A549 (cell line): Measurements from ENCODE around the gene CNKSR3. TPM values are rescaled to one million over a fixed set of nuclear protein-coding genes. Genes with fewer than 3 reads are reported as not detected.

Source experiments
- ATAC-seq, 2 experiments: fragments of 200-7000 bp in 1 of 2; fragments of >200 bp in 1 of 2; cut with Nextera tagmentation in 1 of 2; cut with Tn5 transposase in 1 of 2; 3 replicates each; pipeline versions ENCODE4 v1.8.0 to v1.9.1; 2018 to 2020; ENCODE audit warnings: mild to moderate bottlenecking in 1 of 2, moderate library complexity in 1 of 2
- CTCF ChIA-PET: fragments of 300-600 bp; sonication (Branson Sonifier 250); formaldehyde crosslinking; extraction: SDS; loops from one replicate; lab custom pipeline; 2021; ENCODE audit warnings: antibody characterized with exemption, inconsistent platforms; lab: Yijun Ruan, JAX
- POLR2A ChIA-PET: fragments of 350-600 bp; formaldehyde crosslinking; extraction: SDS; loops from one replicate; lab custom pipeline; 2021; ENCODE audit warnings: antibody characterized with exemption, inconsistent platforms; lab: Yijun Ruan, JAX
- DNase-seq, 2 experiments: peaks; one replicate each; pipeline versions ENCODE4 v3.0.0 to v3.0.0-alpha.2; 2011 to 2016; ENCODE audit warnings: low read depth in 1 of 2, low spot score in 1 of 2
- FAIRE-seq: peaks from 2 replicates; lab custom pipeline; 2011; peaks lifted over from hg19 to GRCh38; lab: Jason Lieb, UNC
- H3K27ac ChIP-seq, 2 experiments: fragments of >200 bp; sonication (Bioruptor Twin); formaldehyde crosslinking; 3 replicates each; pipeline ENCODE4 v1.5.1; 2016 to 2017
- H3K4me1 ChIP-seq: fragments of >200 bp; sonication (Bioruptor Twin); formaldehyde crosslinking; 3 replicates; pipeline ENCODE4 v1.6.1; 2016
- H3K4me2 ChIP-seq: fragments of >200 bp; sonication (Bioruptor Twin); formaldehyde crosslinking; 3 replicates; pipeline ENCODE4 v1.6.1; 2016
- H3K4me3 ChIP-seq: fragments of >200 bp; sonication (Bioruptor Twin); formaldehyde crosslinking; 3 replicates; pipeline ENCODE4 v1.5.1; 2016
- H3K9me3 ChIP-seq: fragments of >200 bp; sonication (Bioruptor Twin); formaldehyde crosslinking; 3 replicates; pipeline ENCODE4 v1.6.1; 2016
- BHLHE40 ChIP-seq: IDR thresholded peaks from 2 replicates; pipeline ENCODE4 v1.6.1; 2012; ENCODE audit warnings: low read depth, low read length, inconsistent platforms
- CBX8 ChIP-seq: fragments of 200-600 bp; sonication (generic); IDR thresholded peaks from 2 replicates; pipeline ENCODE4 v1.6.1; 2016
- CEBPB ChIP-seq, 2 experiments: fragments of >200 bp in 1 of 2; sonication (Bioruptor Twin) in 1 of 2; formaldehyde crosslinking in 1 of 2; IDR thresholded peaks; 2 replicates each; pipeline ENCODE4 v1.6.1; 2012 to 2016
- CHD4 ChIP-seq: fragments of 200-600 bp; sonication (generic); IDR thresholded peaks from 2 replicates; pipeline ENCODE4 v1.6.1; 2016; ENCODE audit warnings: antibody characterized with exemption, mild to moderate bottlenecking, borderline replicate concordance
- EHF ChIP-seq: fragments of 250-450 bp; sonication (Bioruptor Pico); IDR thresholded peaks from 2 replicates; pipeline ENCODE4 v1.5.0; 2020; ENCODE audit warnings: mild to moderate bottlenecking
- ESRRA ChIP-seq: fragments of 150-350 bp; IDR thresholded peaks from 2 replicates; pipeline ENCODE4 v1.6.1; 2014; ENCODE audit warnings: mild to moderate bottlenecking, low read length, borderline replicate concordance
- FOSB ChIP-seq: fragments of 250-450 bp; sonication (Bioruptor Pico); IDR thresholded peaks from 2 replicates; pipeline ENCODE4 v1.5.0; 2020; ENCODE audit warnings: mild to moderate bottlenecking, moderate library complexity
- FOXS1 ChIP-seq: fragments of 250-450 bp; sonication (Bioruptor Pico); IDR thresholded peaks from 2 replicates; pipeline ENCODE4 v1.5.0; 2020; ENCODE audit warnings: mild to moderate bottlenecking, moderate library complexity
- HDAC2 ChIP-seq: fragments of 200-600 bp; sonication (generic); IDR thresholded peaks from 2 replicates; pipeline ENCODE4 v1.6.1; 2016
- HEYL ChIP-seq: fragments of 250-450 bp; sonication (Bioruptor Pico); IDR thresholded peaks from 2 replicates; pipeline ENCODE4 v1.8.0; 2021; ENCODE audit warnings: mild to moderate bottlenecking, moderate library complexity
- HOXA7 ChIP-seq: fragments of 250-450 bp; sonication (Bioruptor Pico); IDR thresholded peaks from 2 replicates; pipeline ENCODE4 v1.5.0; 2020; ENCODE audit warnings: mild to moderate bottlenecking, moderate library complexity
- KDM1A ChIP-seq: fragments of 200-600 bp; sonication (generic); IDR thresholded peaks from 2 replicates; pipeline ENCODE4 v1.6.1; 2016; ENCODE audit warnings: low read depth, mild to moderate bottlenecking
- KDM5A ChIP-seq: fragments of 200-600 bp; sonication (generic); IDR thresholded peaks from 2 replicates; pipeline ENCODE4 v1.6.1; 2016; ENCODE audit warnings: antibody characterized with exemption, mild to moderate bottlenecking
- NPAS2 ChIP-seq: fragments of 250-450 bp; sonication (Bioruptor Pico); IDR thresholded peaks from 2 replicates; pipeline ENCODE4 v1.8.0; 2022; ENCODE audit warnings: mild to moderate bottlenecking, moderate library complexity, borderline replicate concordance
- NR3C1 ChIP-seq: fragments of >200 bp; sonication (Bioruptor Twin); formaldehyde crosslinking; IDR thresholded peaks from 3 replicates; pipeline ENCODE4 v1.6.1; 2017
- POLR2A ChIP-seq: IDR thresholded peaks from 2 replicates; pipeline ENCODE4 v1.6.1; 2012; ENCODE audit warnings: mild to moderate bottlenecking, low read length
- RAD21 ChIP-seq, 2 experiments: fragments of >200 bp in 1 of 2; sonication (Bioruptor Twin) in 1 of 2; formaldehyde crosslinking in 1 of 2; IDR thresholded peaks in 1 of 2; conservative IDR thresholded peaks in 1 of 2; 2 replicates in 1 of 2; 3 replicates in 1 of 2; pipeline ENCODE4 v1.6.1; 2012 to 2018; ENCODE audit warnings: inconsistent platforms in 1 of 2
- SMC3 ChIP-seq: fragments of >200 bp; sonication (Bioruptor Twin); formaldehyde crosslinking; IDR thresholded peaks from 3 replicates; pipeline ENCODE4 v1.6.1; 2018; ENCODE audit warnings: inconsistent platforms
- TFCP2L1 ChIP-seq: fragments of 250-450 bp; sonication (Bioruptor Pico); IDR thresholded peaks from 2 replicates; pipeline ENCODE4 v1.5.0; 2021; ENCODE audit warnings: mild to moderate bottlenecking
- ZC3H11A ChIP-seq: fragments of 450-650 bp; IDR thresholded peaks from 2 replicates; pipeline ENCODE4 v1.6.1; 2014; ENCODE audit warnings: antibody characterized with exemption, mild to moderate bottlenecking
- ZFP36 ChIP-seq: fragments of 450-650 bp; IDR thresholded peaks from 2 replicates; pipeline ENCODE4 v1.6.1; 2014; ENCODE audit warnings: borderline replicate concordance; ENCODE audit not compliant: partially characterized antibody
- ZNF302 ChIP-seq: fragments of 250-450 bp; sonication (Bioruptor Pico); IDR thresholded peaks from 2 replicates; pipeline ENCODE4 v1.9.0; 2021; ENCODE audit warnings: inconsistent platforms, mild to moderate bottlenecking, moderate library complexity
- ZSCAN20 ChIP-seq: fragments of 250-450 bp; sonication (Bioruptor Pico); IDR thresholded peaks from 2 replicates; pipeline ENCODE4 v1.8.0; 2022; ENCODE audit warnings: mild to moderate bottlenecking, moderate library complexity
- WGBS: methylation state at CpG from one replicate; pipeline ENCODE4 v1.1.6; 2017; ENCODE audit errors: missing lambda C conversion rate; 5-methylcytosine and 5-hydroxymethylcytosine counted together
- polyA plus RNA-seq, 4 experiments: library from polyadenylated mRNA; depleted of rRNA in 3 of 4; stranded (reverse); fragments of >200 nt; fragmentation: RNase III in 1 of 4; extraction: RNeasy Plus Mini Kit Qiagen cat#74134 plus additional on column Dnase treatment in 1 of 4; gene quantifications; 2 replicates in 3 of 4; 3 replicates in 1 of 4; pipeline ENCODE4 v1.2.3, GENCODE V29; 2011 to 2017
- TF ChIP-seq, protein P1 (sequence below): IDR thresholded peaks from 2 replicates; pipeline ENCODE4 v1.6.1; 2012
- TF ChIP-seq, protein P2 (sequence below): fragments of >200 bp; sonication (Bioruptor Twin); formaldehyde crosslinking; IDR thresholded peaks from 3 replicates; pipeline ENCODE4 v1.5.1; 2016

CNKSR3 gene
- polyA plus RNA-seq, 2 of the 4 experiments (the other 2 are of a cell fraction) = 2.9 to 3.5 TPM

DNA sequence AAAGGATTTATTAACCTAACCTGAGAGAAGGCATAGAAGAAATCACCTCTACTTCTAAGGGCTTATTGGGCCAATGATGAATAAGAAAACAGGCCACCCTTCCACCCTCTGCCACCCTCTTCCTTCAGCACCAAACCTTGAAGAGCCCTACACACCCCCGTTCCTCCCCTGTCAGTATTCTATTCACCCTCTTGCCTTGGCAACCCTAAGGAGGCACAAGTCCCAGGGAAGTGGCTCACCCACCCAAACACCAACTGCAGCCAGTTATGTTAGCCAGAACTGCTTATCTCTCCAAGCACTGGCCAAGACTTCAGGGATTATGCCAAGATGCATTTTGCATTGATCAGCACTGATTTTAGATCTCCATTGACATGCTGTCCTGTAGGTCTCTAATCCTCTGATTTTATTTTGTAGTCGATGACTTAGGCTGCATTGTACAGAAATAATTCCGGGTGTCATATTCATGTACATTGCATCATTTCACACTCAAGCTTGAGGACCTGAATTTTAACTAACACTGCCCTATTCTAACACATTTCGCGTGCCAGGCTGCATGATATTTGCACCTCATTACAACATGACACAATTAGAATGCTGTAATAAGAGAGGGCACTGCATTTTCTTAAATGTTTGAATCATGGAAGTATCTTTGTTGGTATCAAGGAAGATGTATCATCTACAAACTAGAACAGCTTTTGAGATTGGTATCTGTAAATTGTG, 15.7 kb downstream of the CNKSR3 start:
- ATAC-seq (no peak), FAIRE-seq (no peak), DNase-seq (no peak)
- H3K9me3 ChIP-seq = no peaks in the 10 kb centered on the region
- POLR2A ChIA-PET = no interaction called here
- no peak overlapping the region for H3K4me3 ChIP-seq
- CTCF ChIA-PET = no interaction called here
- H3K4me1 ChIP-seq = no peaks in the 10 kb centered on the region
- H3K4me2 ChIP-seq = no peak overlapping the region
- 94% methylated on average over 5 of the region's 5 CpGs for WGBS
- H3K27ac ChIP-seq = no peak overlapping the region
- no peak for TF ChIP-seq RAD21 (conservative IDR thresholded peaks at IDR 0.05 in 1 of 2, IDR thresholded peaks at IDR 0.05 in 1 of 2)
- no peak for TF ChIP-seq HOXA7
- TF ChIP-seq POLR2A = no peak
- no peak for TF ChIP-seq NPAS2
- no peak for TF ChIP-seq HEYL
- TF ChIP-seq ZFP36 = no peak
- TF ChIP-seq HDAC2 = no peak
- no peak for TF ChIP-seq BHLHE40
- no peak for TF ChIP-seq FOXS1 (CRISPR knock-in tag)
- no peak for TF ChIP-seq NR3C1
- no peak for TF ChIP-seq EHF (CRISPR knock-in tag)
- TF ChIP-seq ZC3H11A = no peak
- TF ChIP-seq KDM5A = no peak
- TF ChIP-seq ZNF302 = no peak
- TF ChIP-seq CHD4 = no peak
- TF ChIP-seq CBX8 = no peak
- TF ChIP-seq, protein P1, sequence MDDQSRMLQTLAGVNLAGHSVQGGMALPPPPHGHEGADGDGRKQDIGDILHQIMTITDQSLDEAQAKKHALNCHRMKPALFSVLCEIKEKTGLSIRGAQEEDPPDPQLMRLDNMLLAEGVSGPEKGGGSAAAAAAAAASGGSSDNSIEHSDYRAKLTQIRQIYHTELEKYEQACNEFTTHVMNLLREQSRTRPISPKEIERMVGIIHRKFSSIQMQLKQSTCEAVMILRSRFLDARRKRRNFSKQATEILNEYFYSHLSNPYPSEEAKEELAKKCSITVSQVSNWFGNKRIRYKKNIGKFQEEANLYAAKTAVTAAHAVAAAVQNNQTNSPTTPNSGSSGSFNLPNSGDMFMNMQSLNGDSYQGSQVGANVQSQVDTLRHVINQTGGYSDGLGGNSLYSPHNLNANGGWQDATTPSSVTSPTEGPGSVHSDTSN = no peak

DNA sequence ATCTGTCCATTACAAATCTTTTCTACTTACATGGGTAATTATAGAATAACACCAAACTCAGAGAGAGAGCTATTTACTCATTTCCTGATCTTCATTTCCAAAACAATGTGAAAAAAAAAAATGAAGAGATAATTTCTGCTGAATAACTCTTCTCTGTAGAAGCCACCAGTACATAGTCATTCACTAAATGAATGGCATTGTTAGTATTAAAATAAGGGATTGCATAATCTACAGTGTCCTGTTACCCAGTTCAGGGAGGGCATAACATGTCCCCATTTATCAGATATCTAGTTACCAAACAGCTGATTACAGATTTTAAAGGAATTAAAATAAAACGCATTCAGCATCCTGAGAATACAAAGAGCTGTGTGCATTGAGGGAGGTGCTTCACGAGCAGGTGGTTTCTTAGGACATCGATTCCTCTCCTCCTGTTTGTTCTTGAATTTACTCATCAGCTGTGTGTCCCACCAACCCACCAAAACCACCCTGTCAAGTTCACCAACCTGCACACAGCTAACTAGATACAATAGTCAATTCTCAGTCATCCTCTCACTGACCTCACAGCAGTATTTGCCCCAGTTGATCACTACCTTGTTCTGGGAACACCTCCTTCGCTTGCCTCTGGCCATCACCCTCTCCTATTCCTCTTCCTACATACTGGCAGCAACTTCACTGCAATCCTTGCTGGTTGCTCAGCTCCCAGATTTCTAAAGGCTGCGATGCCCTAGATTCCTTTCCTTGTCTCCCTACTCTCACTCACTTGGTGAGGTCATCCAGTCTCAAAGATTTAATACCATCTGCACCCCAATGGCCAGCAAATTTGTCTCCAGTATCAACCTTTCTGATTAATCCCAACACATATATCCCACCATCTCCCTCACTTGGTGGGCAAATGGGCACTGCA, 18.7 kb downstream of the CNKSR3 start:
- no peak for ATAC-seq
- Histone ChIP-seq H3K4me3 (no peak overlapping the region), H3K9me3 (no peaks in the 10 kb centered on the region), H3K4me1 (peaks cover 26% of the 10 kb centered on the region), H3K27ac (no peak overlapping the region), H3K4me2 (no peak overlapping the region)
- ChIA-PET POLR2A (no interaction called here), CTCF (interaction anchor here (0.6 to 1.7 kb wide), 2 partner anchors 9 to 42 kb away, joined by 3 to 8 read pairs; no protein-coding TSS in a partner anchor)
- FAIRE-seq = no peak
- no peak for DNase-seq
- TF ChIP-seq SMC3 (no peak), ESRRA (no peak), ZFP36 (no peak), FOSB (CRISPR knock-in tag) (no peak), CEBPB (IDR thresholded peaks at IDR 0.05) (no peak), KDM1A (no peak), ZSCAN20 (CRISPR knock-in tag) (no peak), TFCP2L1 (no peak)
- TF ChIP-seq, protein P2, sequence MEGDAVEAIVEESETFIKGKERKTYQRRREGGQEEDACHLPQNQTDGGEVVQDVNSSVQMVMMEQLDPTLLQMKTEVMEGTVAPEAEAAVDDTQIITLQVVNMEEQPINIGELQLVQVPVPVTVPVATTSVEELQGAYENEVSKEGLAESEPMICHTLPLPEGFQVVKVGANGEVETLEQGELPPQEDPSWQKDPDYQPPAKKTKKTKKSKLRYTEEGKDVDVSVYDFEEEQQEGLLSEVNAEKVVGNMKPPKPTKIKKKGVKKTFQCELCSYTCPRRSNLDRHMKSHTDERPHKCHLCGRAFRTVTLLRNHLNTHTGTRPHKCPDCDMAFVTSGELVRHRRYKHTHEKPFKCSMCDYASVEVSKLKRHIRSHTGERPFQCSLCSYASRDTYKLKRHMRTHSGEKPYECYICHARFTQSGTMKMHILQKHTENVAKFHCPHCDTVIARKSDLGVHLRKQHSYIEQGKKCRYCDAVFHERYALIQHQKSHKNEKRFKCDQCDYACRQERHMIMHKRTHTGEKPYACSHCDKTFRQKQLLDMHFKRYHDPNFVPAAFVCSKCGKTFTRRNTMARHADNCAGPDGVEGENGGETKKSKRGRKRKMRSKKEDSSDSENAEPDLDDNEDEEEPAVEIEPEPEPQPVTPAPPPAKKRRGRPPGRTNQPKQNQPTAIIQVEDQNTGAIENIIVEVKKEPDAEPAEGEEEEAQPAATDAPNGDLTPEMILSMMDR = no peak
- TF ChIP-seq, protein P1 = no peak
- WGBS = 86% methylated on average over 5 of the region's 5 CpGs
